GM12878 (cell line): ENCODE data around the gene WDFY1. TPM values are rescaled to one million over a fixed set of nuclear protein-coding genes. Genes with fewer than 3 reads are reported as not detected.

Experiments
- ATAC-seq: fragments of 200-7000 bp; cut with Tn5 transposase; 3 replicates; pipeline ENCODE4 v1.9.1; 2020; ENCODE audit warnings: mild to moderate bottlenecking, moderate library complexity
- BruUV-seq: library from RNA; stranded (reverse); fragments of 400-500 nt; replicated peaks from 2 replicates; lab custom pipeline; 2021; lab: Mats Ljungman, UMichigan
- CTCF ChIA-PET: fragments of 300-600 bp; sonication (Branson Sonifier 250); formaldehyde crosslinking; extraction: SDS; loops from one replicate; lab custom pipeline; 2021; ENCODE audit warnings: inconsistent platforms; lab: Yijun Ruan, JAX
- POLR2A ChIA-PET: fragments of 350-600 bp; formaldehyde crosslinking; extraction: SDS; loops from one replicate; lab custom pipeline; 2021; ENCODE audit warnings: inconsistent platforms; lab: Charles Lee
- RAD21 ChIA-PET: fragments of 300-600 bp; sonication (Branson Sonifier 250); formaldehyde crosslinking; loops from one replicate; lab custom pipeline; 2023; ENCODE audit warnings: antibody characterized with exemption; ENCODE audit not compliant: unreplicated experiment; lab: Charles Lee
- SMC1A ChIA-PET: fragments of 300-600 bp; sonication (Branson Sonifier 250); formaldehyde crosslinking; loops from one replicate; lab custom pipeline; 2023; ENCODE audit not compliant: unreplicated experiment, uncharacterized antibody; lab: Charles Lee
- DNase-seq: peaks from one replicate; pipeline ENCODE4 v3.0.0-alpha.2; 2011; ENCODE audit warnings: low read depth, low spot score
- FAIRE-seq: peaks from 3 replicates; lab custom pipeline; 2011; peaks lifted over from hg19 to GRCh38; lab: Jason Lieb, UNC
- H2AFZ ChIP-seq: 2 replicates; pipeline ENCODE4 v1.6.0; 2011; ENCODE audit warnings: low read depth, low read length, control low read depth; ENCODE audit not compliant: control insufficient read depth
- H3K27ac ChIP-seq: 2 replicates; pipeline ENCODE4 v1.5.1; 2011; ENCODE audit warnings: control low read depth; ENCODE audit not compliant: control insufficient read depth, insufficient read depth
- H3K27me3 ChIP-seq, 2 experiments: replicated peaks in 1 of 2; 2 replicates each; pipeline versions ENCODE4 v1.6.0 to v1.6.1; 2011; ENCODE audit warnings: low read length in 1 of 2; ENCODE audit not compliant: control insufficient read depth in 2 of 2, insufficient read depth in 2 of 2
- H3K36me3 ChIP-seq, 2 experiments: 2 replicates each; pipeline ENCODE4 v1.5.1; 2011; ENCODE audit warnings: low read length in 1 of 2; ENCODE audit not compliant: control insufficient read depth in 2 of 2, insufficient read depth in 2 of 2
- H3K4me1 ChIP-seq: 2 replicates; pipeline ENCODE4 v1.6.1; 2011; ENCODE audit warnings: mild to moderate bottlenecking, low read length, moderate library complexity, mixed read lengths; ENCODE audit not compliant: control insufficient read depth, insufficient read depth
- H3K4me2 ChIP-seq: 2 replicates; pipeline ENCODE4 v1.6.0; 2011; ENCODE audit warnings: control low read depth; ENCODE audit not compliant: control insufficient read depth, insufficient read depth
- H3K4me3 ChIP-seq: fragments of 200-600 bp; sonication (generic); 2 replicates; pipeline ENCODE4 v1.5.1; 2016
- H3K79me2 ChIP-seq: 2 replicates; pipeline ENCODE4 v1.6.0; 2011; ENCODE audit warnings: low read length; ENCODE audit not compliant: control insufficient read depth, insufficient read depth
- H3K9ac ChIP-seq: 2 replicates; pipeline ENCODE4 v1.8.0; 2011; ENCODE audit warnings: low read length, control low read depth, mixed read lengths; ENCODE audit not compliant: control insufficient read depth, insufficient read depth
- H3K9me3 ChIP-seq: replicated peaks from 3 replicates; pipeline ENCODE4 v1.5.1; 2011; ENCODE audit warnings: mild to moderate bottlenecking, low read length; ENCODE audit not compliant: control insufficient read depth, insufficient read depth
- H4K20me1 ChIP-seq: 2 replicates; pipeline ENCODE4 v1.6.0; 2011; ENCODE audit not compliant: control insufficient read depth, insufficient read depth
- CBX3 ChIP-seq: fragments of 200-600 bp; sonication (generic); IDR thresholded peaks from 2 replicates; pipeline ENCODE4 v1.6.1; 2016; ENCODE audit warnings: low read depth, borderline replicate concordance
- RAD21 ChIP-seq: IDR thresholded peaks from 2 replicates; pipeline ENCODE4 v1.6.1; 2011; ENCODE audit warnings: mild to moderate bottlenecking, low read depth, low read length, moderate library complexity; ENCODE audit not compliant: insufficient read depth
- WGBS: methylation state at CpG from one replicate; pipeline ENCODE4 v1.1.6; 2016; ENCODE audit warnings: low lambda C conversion rate; ENCODE audit not compliant: insufficient replicate concordance, insufficient coverage; ENCODE audit errors: missing lambda C conversion rate; 5-methylcytosine and 5-hydroxymethylcytosine counted together
- in situ Hi-C: fragments of 300-500 bp; cut with MboI; formaldehyde crosslinking; loops from 9 replicates; pipeline ENCODE4 v1.14.3; 2018; ENCODE audit warnings: mixed read lengths
- intact Hi-C: fragments of 100-400 bp; cut with micrococcal nuclease; formaldehyde crosslinking; loops from one replicate; pipeline ENCODE4 v1.14.2; 2022; ENCODE audit not compliant: unreplicated experiment
- polyA plus RNA-seq, 11 experiments: library from polyadenylated mRNA; depleted of rRNA in 4 of 11; unstranded in 6 of 11; stranded (reverse) in 5 of 11; fragments of >200 nt; fragmentation: Nextera tagmentation in 4 of 11; fragmentation: Illumina TruSeq in 1 of 11; extraction: Ambion mirVana in 4 of 11; extraction: Trizol in 1 of 11; gene quantifications; 1 replicate in 1 of 11; 2 replicates in 10 of 11; pipeline versions ENCODE4 v1.2.1 to v1.2.3, GENCODE V29; 2011 to 2016; ENCODE audit warnings: inconsistent platforms in 2 of 11, missing spikeins in 2 of 11, low read depth in 1 of 11
- total RNA-seq, 4 experiments: library from RNA; depleted of rRNA in 3 of 4; stranded (reverse); fragments of >200 nt in 3 of 4; fragmentation: Illumina TruSeq in 1 of 4; extraction: Trizol in 1 of 4; gene quantifications; 2 replicates each; pipeline versions ENCODE4 v1.2.1 to v1.2.3, GENCODE V29; 2013 to 2021
- TF ChIP-seq, protein P1 (sequence below), 3 experiments: IDR thresholded peaks in 2 of 3; conservative IDR thresholded peaks in 1 of 3; 2 replicates each; pipeline ENCODE4 v1.5.1; 2011; ENCODE audit warnings: low read depth in 3 of 3, low read length in 3 of 3, mild to moderate bottlenecking in 3 of 3, control low read depth in 2 of 3, moderate library complexity in 2 of 3, inconsistent platforms in 1 of 3, mixed read lengths in 1 of 3; ENCODE audit not compliant: control insufficient read depth in 2 of 3, insufficient read depth in 1 of 3; ENCODE audit errors: extremely low read depth in 1 of 3

WDFY1 gene
- total and polyA plus RNA-seq, 10 of the 15 experiments (the other 5 are each of a cell fraction or from before 2014, with no cell fraction given), result 2.9 to 28.1 (median 13.1) TPM

DNA sequence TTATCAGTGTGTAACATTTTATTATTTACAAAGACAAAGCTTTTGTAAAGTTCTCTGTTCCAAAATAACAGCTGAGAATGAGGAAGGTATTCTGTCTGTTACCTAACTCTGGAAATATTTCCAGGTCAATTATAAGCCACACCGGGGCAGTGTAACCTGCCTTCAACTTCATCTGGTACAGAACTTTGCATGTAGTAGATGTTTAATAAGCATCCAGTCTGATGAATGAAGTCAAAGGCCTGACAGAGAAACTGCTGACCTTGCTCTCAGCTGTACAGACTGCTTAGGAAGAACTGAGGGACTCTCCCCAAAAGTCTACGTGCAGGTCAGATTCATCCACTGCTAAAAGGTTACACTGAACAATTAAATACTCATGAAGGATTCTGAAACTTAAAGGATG, 43.3 kb downstream of the WDFY1 start:
- WGBS, result 61% methylated on average over 2 of the region's 2 CpGs
- Histone ChIP-seq H3K9me3 (peaks cover 1% of the 10 kb centered on the region; the same call in 2 of the 3 replicates), H3K79me2 (no peaks in the 10 kb centered on the region; the same call in 1 of the 2 replicates), H3K27ac (no peak overlapping the region), H3K4me2 (no peak overlapping the region), H3K9ac (no peak overlapping the region), H4K20me1 (no peaks in the 10 kb centered on the region; the same call in 1 of the 2 replicates), H3K4me1 (peaks cover 17% of the 10 kb centered on the region), H2AFZ (no peak overlapping the region), H3K4me3 (no peak overlapping the region)
- ChIA-PET CTCF (interaction anchor here (0.6 to 1.8 kb wide), 5 partner anchors 62 to 174 kb away, joined by 3 to 13 read pairs (median 4); no protein-coding TSS in a partner anchor), SMC1A (interaction anchor here (0.8 to 1.5 kb wide), 4 partner anchors 50 to 383 kb away, joined by 3 to 6 read pairs (median 4); no protein-coding TSS in a partner anchor), POLR2A (no interaction called here)
- ATAC-seq (peak; percentile 10; the same call in 2 of the 3 replicates), DNase-seq (no peak), FAIRE-seq (no peak)
- BruUV-seq, result no TSS peak
- in situ Hi-C loops (no loop called here), intact Hi-C loops (no loop called here)
- TF ChIP-seq, protein P1, sequence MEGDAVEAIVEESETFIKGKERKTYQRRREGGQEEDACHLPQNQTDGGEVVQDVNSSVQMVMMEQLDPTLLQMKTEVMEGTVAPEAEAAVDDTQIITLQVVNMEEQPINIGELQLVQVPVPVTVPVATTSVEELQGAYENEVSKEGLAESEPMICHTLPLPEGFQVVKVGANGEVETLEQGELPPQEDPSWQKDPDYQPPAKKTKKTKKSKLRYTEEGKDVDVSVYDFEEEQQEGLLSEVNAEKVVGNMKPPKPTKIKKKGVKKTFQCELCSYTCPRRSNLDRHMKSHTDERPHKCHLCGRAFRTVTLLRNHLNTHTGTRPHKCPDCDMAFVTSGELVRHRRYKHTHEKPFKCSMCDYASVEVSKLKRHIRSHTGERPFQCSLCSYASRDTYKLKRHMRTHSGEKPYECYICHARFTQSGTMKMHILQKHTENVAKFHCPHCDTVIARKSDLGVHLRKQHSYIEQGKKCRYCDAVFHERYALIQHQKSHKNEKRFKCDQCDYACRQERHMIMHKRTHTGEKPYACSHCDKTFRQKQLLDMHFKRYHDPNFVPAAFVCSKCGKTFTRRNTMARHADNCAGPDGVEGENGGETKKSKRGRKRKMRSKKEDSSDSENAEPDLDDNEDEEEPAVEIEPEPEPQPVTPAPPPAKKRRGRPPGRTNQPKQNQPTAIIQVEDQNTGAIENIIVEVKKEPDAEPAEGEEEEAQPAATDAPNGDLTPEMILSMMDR (IDR thresholded peaks at IDR 0.05 in 2 of 3, conservative IDR thresholded peaks at IDR 0.05 in 1 of 3; ENCODE audit: control insufficient read depth in 2 of 3, extremely low read depth in 1 of 3, insufficient read depth in 1 of 3, low read depth in 3 of 3, low read length in 3 of 3), result peak in 1 of 3 experiments; percentile 6; a peak in 1 of 6 replicates
- no peak for TF ChIP-seq CBX3
- TF ChIP-seq RAD21, result peak; percentile 36; the same call in 1 of the 2 replicates
- TF ChIP-seq, all 136 proteins: peak for 2
- Histone ChIP-seq H3K36me3 (peaks cover 0 to 13% of the 10 kb centered on the region in 2 experiments; a peak in 2 of 4 replicates), H3K27me3 (no peaks in the 10 kb centered on the region)
- RAD21 ChIA-PET, result interaction anchor here (0.6 to 1.1 kb wide), 3 partner anchors 72 to 92 kb away, joined by 3 read pairs; no protein-coding TSS in a partner anchor
